GM12878 (cell line): ENCODE data around the gene OGA. TPM values are rescaled to one million over a fixed set of nuclear protein-coding genes. Genes with fewer than 3 reads are reported as not detected.

Experiments
- ATAC-seq: fragments of 200-7000 bp; cut with Tn5 transposase; 3 replicates; pipeline ENCODE4 v1.9.1; 2020; ENCODE audit warnings: mild to moderate bottlenecking, moderate library complexity
- BruUV-seq: library from RNA; stranded (reverse); fragments of 400-500 nt; replicated peaks from 2 replicates; lab custom pipeline; 2021; lab: Mats Ljungman, UMichigan
- CTCF ChIA-PET: fragments of 300-600 bp; sonication (Branson Sonifier 250); formaldehyde crosslinking; extraction: SDS; loops from one replicate; lab custom pipeline; 2021; ENCODE audit warnings: inconsistent platforms; lab: Yijun Ruan, JAX
- POLR2A ChIA-PET: fragments of 350-600 bp; formaldehyde crosslinking; extraction: SDS; loops from one replicate; lab custom pipeline; 2021; ENCODE audit warnings: inconsistent platforms; lab: Charles Lee
- RAD21 ChIA-PET: fragments of 300-600 bp; sonication (Branson Sonifier 250); formaldehyde crosslinking; loops from one replicate; lab custom pipeline; 2023; ENCODE audit warnings: antibody characterized with exemption; ENCODE audit not compliant: unreplicated experiment; lab: Charles Lee
- SMC1A ChIA-PET: fragments of 300-600 bp; sonication (Branson Sonifier 250); formaldehyde crosslinking; loops from one replicate; lab custom pipeline; 2023; ENCODE audit not compliant: unreplicated experiment, uncharacterized antibody; lab: Charles Lee
- DNase-seq: peaks from one replicate; pipeline ENCODE4 v3.0.0-alpha.2; 2011; ENCODE audit warnings: low read depth, low spot score
- FAIRE-seq: peaks from 3 replicates; lab custom pipeline; 2011; peaks lifted over from hg19 to GRCh38; lab: Jason Lieb, UNC
- H2AFZ ChIP-seq: 2 replicates; pipeline ENCODE4 v1.6.0; 2011; ENCODE audit warnings: low read depth, low read length, control low read depth; ENCODE audit not compliant: control insufficient read depth
- H3K27ac ChIP-seq: 2 replicates; pipeline ENCODE4 v1.5.1; 2011; ENCODE audit warnings: control low read depth; ENCODE audit not compliant: control insufficient read depth, insufficient read depth
- H3K27me3 ChIP-seq, 2 experiments: replicated peaks in 1 of 2; 2 replicates each; pipeline versions ENCODE4 v1.6.0 to v1.6.1; 2011; ENCODE audit warnings: low read length in 1 of 2; ENCODE audit not compliant: control insufficient read depth in 2 of 2, insufficient read depth in 2 of 2
- H3K36me3 ChIP-seq, 2 experiments: 2 replicates each; pipeline ENCODE4 v1.5.1; 2011; ENCODE audit warnings: low read length in 1 of 2; ENCODE audit not compliant: control insufficient read depth in 2 of 2, insufficient read depth in 2 of 2
- H3K4me1 ChIP-seq: 2 replicates; pipeline ENCODE4 v1.6.1; 2011; ENCODE audit warnings: mild to moderate bottlenecking, low read length, moderate library complexity, mixed read lengths; ENCODE audit not compliant: control insufficient read depth, insufficient read depth
- H3K4me2 ChIP-seq: 2 replicates; pipeline ENCODE4 v1.6.0; 2011; ENCODE audit warnings: control low read depth; ENCODE audit not compliant: control insufficient read depth, insufficient read depth
- H3K4me3 ChIP-seq: fragments of 200-600 bp; sonication (generic); 2 replicates; pipeline ENCODE4 v1.5.1; 2016
- H3K79me2 ChIP-seq: 2 replicates; pipeline ENCODE4 v1.6.0; 2011; ENCODE audit warnings: low read length; ENCODE audit not compliant: control insufficient read depth, insufficient read depth
- H3K9ac ChIP-seq: 2 replicates; pipeline ENCODE4 v1.8.0; 2011; ENCODE audit warnings: low read length, control low read depth, mixed read lengths; ENCODE audit not compliant: control insufficient read depth, insufficient read depth
- H3K9me3 ChIP-seq: replicated peaks from 3 replicates; pipeline ENCODE4 v1.5.1; 2011; ENCODE audit warnings: mild to moderate bottlenecking, low read length; ENCODE audit not compliant: control insufficient read depth, insufficient read depth
- H4K20me1 ChIP-seq: 2 replicates; pipeline ENCODE4 v1.6.0; 2011; ENCODE audit not compliant: control insufficient read depth, insufficient read depth
- ASH2L ChIP-seq: fragments of 300-600, 200-600 bp; sonication (generic); IDR thresholded peaks from 2 replicates; pipeline ENCODE4 v1.6.1; 2017; ENCODE audit warnings: low read depth, mild to moderate bottlenecking, borderline replicate concordance
- CHD1 ChIP-seq: IDR thresholded peaks from 2 replicates; pipeline ENCODE4 v1.6.1; 2012; ENCODE audit warnings: low read depth, low read length, improper control_type of control experiment
- EED ChIP-seq: sonication (generic); IDR thresholded peaks from 2 replicates; pipeline ENCODE4 v1.6.1; 2016; ENCODE audit warnings: antibody characterized with exemption, low read depth
- LARP7 ChIP-seq: fragments of 450-650 bp; IDR thresholded peaks from 2 replicates; pipeline ENCODE4 v1.6.1; 2017; ENCODE audit warnings: mild to moderate bottlenecking
- MEF2A ChIP-seq: IDR thresholded peaks from 2 replicates; pipeline ENCODE4 v1.6.1; 2011; ENCODE audit warnings: low read depth, mild to moderate bottlenecking, low read length, moderate library complexity; ENCODE audit not compliant: insufficient read depth
- NFYA ChIP-seq: IDR thresholded peaks from 2 replicates; pipeline ENCODE4 v1.6.1; 2011; ENCODE audit warnings: low read depth, mild to moderate bottlenecking, low read length, improper control_type of control experiment, borderline replicate concordance
- POLR2AphosphoS5 ChIP-seq: IDR thresholded peaks from 2 replicates; pipeline ENCODE4 v1.6.1; 2011; ENCODE audit warnings: mild to moderate bottlenecking, low read length, inconsistent platforms
- WGBS: methylation state at CpG from one replicate; pipeline ENCODE4 v1.1.6; 2016; ENCODE audit warnings: low lambda C conversion rate; ENCODE audit not compliant: insufficient replicate concordance, insufficient coverage; ENCODE audit errors: missing lambda C conversion rate; 5-methylcytosine and 5-hydroxymethylcytosine counted together
- in situ Hi-C: fragments of 300-500 bp; cut with MboI; formaldehyde crosslinking; loops from 9 replicates; pipeline ENCODE4 v1.14.3; 2018; ENCODE audit warnings: mixed read lengths
- intact Hi-C: fragments of 100-400 bp; cut with micrococcal nuclease; formaldehyde crosslinking; loops from one replicate; pipeline ENCODE4 v1.14.2; 2022; ENCODE audit not compliant: unreplicated experiment
- polyA plus RNA-seq, 11 experiments: library from polyadenylated mRNA; depleted of rRNA in 4 of 11; unstranded in 6 of 11; stranded (reverse) in 5 of 11; fragments of >200 nt; fragmentation: Nextera tagmentation in 4 of 11; fragmentation: Illumina TruSeq in 1 of 11; extraction: Ambion mirVana in 4 of 11; extraction: Trizol in 1 of 11; gene quantifications; 1 replicate in 1 of 11; 2 replicates in 10 of 11; pipeline versions ENCODE4 v1.2.1 to v1.2.3, GENCODE V29; 2011 to 2016; ENCODE audit warnings: inconsistent platforms in 2 of 11, missing spikeins in 2 of 11, low read depth in 1 of 11
- total RNA-seq, 4 experiments: library from RNA; depleted of rRNA in 3 of 4; stranded (reverse); fragments of >200 nt in 3 of 4; fragmentation: Illumina TruSeq in 1 of 4; extraction: Trizol in 1 of 4; gene quantifications; 2 replicates each; pipeline versions ENCODE4 v1.2.1 to v1.2.3, GENCODE V29; 2013 to 2021
- TF ChIP-seq, protein P1 (sequence below): fragments of 450-650 bp; IDR thresholded peaks from 2 replicates; pipeline ENCODE4 v1.6.1; 2016; ENCODE audit warnings: mild to moderate bottlenecking, moderate library complexity, borderline replicate concordance
- TF ChIP-seq, protein P2 (sequence below): fragments of 450-650 bp; formaldehyde crosslinking; IDR thresholded peaks from 2 replicates; pipeline ENCODE4 v1.4.0; 2022; ENCODE audit warnings: mild to moderate bottlenecking, moderate library complexity

OGA gene
- total and polyA plus RNA-seq, 10 of the 15 experiments (the other 5 are each of a cell fraction or from before 2014, with no cell fraction given), result 23.0 to 145 (median 85.2) TPM

DNA sequence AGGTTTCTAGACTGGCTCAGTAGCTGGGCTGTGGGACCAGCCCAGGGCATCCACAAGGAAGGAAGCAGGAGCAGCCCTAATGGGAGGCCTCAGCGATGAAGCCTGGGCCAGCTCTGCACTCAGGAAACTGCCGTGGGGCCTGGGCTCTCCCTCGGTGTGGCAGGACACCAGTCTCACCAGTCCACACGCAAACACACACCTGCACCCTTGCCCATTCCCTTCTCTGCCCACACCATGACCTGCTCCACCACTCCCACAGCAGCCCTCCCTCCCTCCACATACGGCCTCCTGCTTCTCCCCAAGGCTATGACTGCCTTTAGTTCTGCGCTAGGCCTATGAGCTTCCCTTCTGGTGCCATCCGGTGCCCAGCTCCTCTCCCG, 49.5 kb downstream of the OGA start (continued):
- TF ChIP-seq, protein P1, sequence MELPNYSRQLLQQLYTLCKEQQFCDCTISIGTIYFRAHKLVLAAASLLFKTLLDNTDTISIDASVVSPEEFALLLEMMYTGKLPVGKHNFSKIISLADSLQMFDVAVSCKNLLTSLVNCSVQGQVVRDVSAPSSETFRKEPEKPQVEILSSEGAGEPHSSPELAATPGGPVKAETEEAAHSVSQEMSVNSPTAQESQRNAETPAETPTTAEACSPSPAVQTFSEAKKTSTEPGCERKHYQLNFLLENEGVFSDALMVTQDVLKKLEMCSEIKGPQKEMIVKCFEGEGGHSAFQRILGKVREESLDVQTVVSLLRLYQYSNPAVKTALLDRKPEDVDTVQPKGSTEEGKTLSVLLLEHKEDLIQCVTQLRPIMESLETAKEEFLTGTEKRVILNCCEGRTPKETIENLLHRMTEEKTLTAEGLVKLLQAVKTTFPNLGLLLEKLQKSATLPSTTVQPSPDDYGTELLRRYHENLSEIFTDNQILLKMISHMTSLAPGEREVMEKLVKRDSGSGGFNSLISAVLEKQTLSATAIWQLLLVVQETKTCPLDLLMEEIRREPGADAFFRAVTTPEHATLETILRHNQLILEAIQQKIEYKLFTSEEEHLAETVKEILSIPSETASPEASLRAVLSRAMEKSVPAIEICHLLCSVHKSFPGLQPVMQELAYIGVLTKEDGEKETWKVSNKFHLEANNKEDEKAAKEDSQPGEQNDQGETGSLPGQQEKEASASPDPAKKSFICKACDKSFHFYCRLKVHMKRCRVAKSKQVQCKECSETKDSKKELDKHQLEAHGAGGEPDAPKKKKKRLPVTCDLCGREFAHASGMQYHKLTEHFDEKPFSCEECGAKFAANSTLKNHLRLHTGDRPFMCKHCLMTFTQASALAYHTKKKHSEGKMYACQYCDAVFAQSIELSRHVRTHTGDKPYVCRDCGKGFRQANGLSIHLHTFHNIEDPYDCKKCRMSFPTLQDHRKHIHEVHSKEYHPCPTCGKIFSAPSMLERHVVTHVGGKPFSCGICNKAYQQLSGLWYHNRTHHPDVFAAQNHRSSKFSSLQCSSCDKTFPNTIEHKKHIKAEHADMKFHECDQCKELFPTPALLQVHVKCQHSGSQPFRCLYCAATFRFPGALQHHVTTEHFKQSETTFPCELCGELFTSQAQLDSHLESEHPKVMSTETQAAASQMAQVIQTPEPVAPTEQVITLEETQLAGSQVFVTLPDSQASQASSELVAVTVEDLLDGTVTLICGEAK, result no peak
- TF ChIP-seq NFYA, result no peak
- no peak for TF ChIP-seq CHD1

DNA sequence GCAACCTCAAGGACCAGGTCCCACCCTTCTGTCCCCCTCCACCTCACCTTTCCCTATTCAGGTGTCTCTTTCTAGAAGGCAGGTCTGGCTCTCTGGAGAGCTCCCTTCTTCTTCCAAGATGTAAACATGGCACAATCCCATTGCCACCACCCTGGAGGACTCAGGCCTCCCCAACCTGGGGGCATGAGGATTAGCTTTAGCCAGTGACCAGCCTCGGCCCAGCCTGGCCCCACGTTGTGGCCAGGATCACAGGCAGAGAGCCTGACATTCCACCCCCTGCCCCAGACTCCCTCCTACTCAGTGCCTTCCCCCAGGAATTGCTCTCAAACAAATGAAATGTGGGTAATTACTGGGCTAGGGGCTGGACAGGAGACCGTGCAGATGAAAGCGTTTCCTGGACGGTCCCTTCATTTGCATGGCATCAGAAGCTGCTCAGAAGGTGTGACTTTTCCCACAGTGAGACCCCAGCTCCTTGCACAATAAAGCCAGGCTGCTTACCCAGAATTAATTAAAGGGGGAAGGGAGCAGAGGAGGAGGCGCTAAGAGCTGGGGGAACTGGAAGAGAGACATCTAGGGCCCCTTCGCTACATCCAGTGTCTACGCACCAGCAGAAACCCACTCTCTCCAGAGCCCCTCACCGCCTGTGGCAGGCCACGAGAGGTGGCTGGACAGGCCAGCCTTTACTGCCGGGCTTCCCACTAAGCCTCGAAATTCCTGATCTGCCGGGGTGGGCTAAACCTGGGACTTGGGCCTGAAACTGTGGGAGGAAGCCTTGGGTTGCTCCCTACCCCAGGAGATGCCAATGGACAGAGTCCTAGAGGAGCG, 50.1 kb downstream of the OGA start:
- BruUV-seq, result no TSS peak
- CTCF ChIA-PET, result interaction anchor here (0.8 to 1.9 kb wide), 5 partner anchors 12 to 180 kb away, joined by 3 to 7 read pairs (median 3); partner anchors contain the start of genes DPCD, NPM3 and POLL
- 34% methylated on average over 14 of the region's 14 CpGs for WGBS
- TF ChIP-seq LARP7 (no peak), ASH2L (no peak), EED (no peak), MEF2A (no peak), POLR2AphosphoS5 (no peak)
- TF ChIP-seq, protein P2, sequence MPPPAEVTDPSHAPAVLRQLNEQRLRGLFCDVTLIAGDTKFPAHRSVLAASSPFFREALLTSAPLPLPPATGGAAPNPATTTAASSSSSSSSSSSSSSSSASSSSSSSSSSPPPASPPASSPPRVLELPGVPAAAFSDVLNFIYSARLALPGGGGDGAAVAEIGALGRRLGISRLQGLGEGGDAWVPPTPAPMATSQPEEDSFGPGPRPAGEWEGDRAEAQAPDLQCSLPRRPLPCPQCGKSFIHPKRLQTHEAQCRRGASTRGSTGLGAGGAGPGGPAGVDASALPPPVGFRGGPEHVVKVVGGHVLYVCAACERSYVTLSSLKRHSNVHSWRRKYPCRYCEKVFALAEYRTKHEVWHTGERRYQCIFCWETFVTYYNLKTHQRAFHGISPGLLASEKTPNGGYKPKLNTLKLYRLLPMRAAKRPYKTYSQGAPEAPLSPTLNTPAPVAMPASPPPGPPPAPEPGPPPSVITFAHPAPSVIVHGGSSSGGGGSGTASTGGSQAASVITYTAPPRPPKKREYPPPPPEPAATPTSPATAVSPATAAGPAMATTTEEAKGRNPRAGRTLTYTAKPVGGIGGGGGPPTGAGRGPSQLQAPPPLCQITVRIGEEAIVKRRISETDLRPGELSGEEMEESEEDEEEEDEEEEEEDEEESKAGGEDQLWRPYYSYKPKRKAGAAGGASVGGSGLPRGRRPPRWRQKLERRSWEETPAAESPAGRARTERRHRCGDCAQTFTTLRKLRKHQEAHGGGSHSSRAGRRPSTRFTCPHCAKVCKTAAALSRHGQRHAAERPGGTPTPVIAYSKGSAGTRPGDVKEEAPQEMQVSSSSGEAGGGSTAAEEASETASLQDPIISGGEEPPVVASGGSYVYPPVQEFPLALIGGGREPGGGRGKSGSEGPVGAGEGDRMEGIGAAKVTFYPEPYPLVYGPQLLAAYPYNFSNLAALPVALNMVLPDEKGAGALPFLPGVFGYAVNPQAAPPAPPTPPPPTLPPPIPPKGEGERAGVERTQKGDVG (CRISPR knock-in tag), result no peak

More for the DNA sequence above, 50.1 kb downstream of the OGA start:
- no peaks in the 10 kb centered on the region for H3K79me2 ChIP-seq
- H3K4me3 ChIP-seq, result no peak overlapping the region
- H2AFZ ChIP-seq, result no peak overlapping the region
- no peak overlapping the region for H3K9ac ChIP-seq
- ChIA-PET RAD21 (interaction anchor here (0.7 to 1.5 kb wide), 2 partner anchors 64 to 166 kb away, joined by 3 to 4 read pairs; no protein-coding TSS in a partner anchor), SMC1A (no interaction called here), POLR2A (no interaction called here)
- peaks cover 3% of the 10 kb centered on the region in 2 experiments; a peak in 3 of 4 replicates for H3K27me3 ChIP-seq
- no peaks in the 10 kb centered on the region for H3K36me3 ChIP-seq
- DNase-seq (no peak), FAIRE-seq (no peak), ATAC-seq (no peak)
- no peaks in the 10 kb centered on the region for H3K4me1 ChIP-seq
- no peaks in the 10 kb centered on the region for H4K20me1 ChIP-seq
- intact Hi-C loops (no loop called here), in situ Hi-C loops (no loop called here)
- no peak overlapping the region for H3K4me2 ChIP-seq
- no peaks in the 10 kb centered on the region for H3K9me3 ChIP-seq
- H3K27ac ChIP-seq, result no peak overlapping the region
